ENCODE data around the gene SCAMP1.

SCAMP1 gene

DNA sequence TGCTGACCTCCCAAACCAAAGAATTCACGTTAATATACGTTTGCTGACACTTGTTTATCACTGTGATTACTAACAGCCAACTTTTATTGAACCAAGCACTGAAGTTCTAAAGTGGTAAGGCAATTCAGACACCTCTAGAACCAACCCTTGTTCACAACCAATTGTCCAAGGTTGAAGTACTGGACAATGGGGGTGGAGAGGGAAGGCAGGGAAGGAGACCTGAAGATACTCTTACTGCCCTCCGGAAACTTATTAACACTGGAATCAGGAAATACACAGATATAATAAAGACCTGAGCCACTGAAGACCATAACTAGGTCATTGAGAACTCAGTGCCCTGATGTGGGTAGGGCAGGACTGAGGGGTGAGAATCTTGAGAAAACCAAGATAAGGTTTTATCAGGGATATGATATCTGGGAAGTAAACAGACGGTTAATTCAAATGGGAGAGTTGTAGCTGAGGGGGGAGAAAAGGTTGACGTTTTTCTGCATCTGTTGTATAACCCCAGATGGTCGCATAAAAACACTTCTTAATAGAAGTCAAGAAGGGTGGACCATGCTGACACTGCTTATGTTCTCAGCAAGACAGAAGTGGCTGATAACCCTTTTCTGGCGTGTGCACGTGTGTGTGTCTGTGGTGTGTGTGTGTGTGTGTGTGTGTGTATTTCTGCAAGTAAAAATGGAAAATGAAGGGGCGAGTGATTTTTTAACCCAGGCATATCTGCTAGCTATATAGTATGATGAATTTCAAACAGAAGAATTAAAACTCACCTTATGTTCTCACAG, 162.3 kb downstream of the SCAMP1 start:
- TF ChIP-seq, protein P1, sequence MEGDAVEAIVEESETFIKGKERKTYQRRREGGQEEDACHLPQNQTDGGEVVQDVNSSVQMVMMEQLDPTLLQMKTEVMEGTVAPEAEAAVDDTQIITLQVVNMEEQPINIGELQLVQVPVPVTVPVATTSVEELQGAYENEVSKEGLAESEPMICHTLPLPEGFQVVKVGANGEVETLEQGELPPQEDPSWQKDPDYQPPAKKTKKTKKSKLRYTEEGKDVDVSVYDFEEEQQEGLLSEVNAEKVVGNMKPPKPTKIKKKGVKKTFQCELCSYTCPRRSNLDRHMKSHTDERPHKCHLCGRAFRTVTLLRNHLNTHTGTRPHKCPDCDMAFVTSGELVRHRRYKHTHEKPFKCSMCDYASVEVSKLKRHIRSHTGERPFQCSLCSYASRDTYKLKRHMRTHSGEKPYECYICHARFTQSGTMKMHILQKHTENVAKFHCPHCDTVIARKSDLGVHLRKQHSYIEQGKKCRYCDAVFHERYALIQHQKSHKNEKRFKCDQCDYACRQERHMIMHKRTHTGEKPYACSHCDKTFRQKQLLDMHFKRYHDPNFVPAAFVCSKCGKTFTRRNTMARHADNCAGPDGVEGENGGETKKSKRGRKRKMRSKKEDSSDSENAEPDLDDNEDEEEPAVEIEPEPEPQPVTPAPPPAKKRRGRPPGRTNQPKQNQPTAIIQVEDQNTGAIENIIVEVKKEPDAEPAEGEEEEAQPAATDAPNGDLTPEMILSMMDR (IDR thresholded peaks at IDR 0.05; ENCODE audit: low read depth, low read length, missing control alignments): no peak
- in situ Hi-C loops (cut with HindIII; ENCODE audit: low pct_ligation_motif_present, low sequenced_read_pairs): no loop called here
- Histone ChIP-seq H3K27me3 (replicated peaks) (no peaks in the 10 kb centered on the region), H3K4me3 (ENCODE audit: low read depth, low read length) (no peak overlapping the region), H3K36me3 (replicated peaks) (peaks cover 3% of the 10 kb centered on the region), H3K27ac (peak overlapping the region; percentile 48)
- no peak for DNase-seq

DNA sequence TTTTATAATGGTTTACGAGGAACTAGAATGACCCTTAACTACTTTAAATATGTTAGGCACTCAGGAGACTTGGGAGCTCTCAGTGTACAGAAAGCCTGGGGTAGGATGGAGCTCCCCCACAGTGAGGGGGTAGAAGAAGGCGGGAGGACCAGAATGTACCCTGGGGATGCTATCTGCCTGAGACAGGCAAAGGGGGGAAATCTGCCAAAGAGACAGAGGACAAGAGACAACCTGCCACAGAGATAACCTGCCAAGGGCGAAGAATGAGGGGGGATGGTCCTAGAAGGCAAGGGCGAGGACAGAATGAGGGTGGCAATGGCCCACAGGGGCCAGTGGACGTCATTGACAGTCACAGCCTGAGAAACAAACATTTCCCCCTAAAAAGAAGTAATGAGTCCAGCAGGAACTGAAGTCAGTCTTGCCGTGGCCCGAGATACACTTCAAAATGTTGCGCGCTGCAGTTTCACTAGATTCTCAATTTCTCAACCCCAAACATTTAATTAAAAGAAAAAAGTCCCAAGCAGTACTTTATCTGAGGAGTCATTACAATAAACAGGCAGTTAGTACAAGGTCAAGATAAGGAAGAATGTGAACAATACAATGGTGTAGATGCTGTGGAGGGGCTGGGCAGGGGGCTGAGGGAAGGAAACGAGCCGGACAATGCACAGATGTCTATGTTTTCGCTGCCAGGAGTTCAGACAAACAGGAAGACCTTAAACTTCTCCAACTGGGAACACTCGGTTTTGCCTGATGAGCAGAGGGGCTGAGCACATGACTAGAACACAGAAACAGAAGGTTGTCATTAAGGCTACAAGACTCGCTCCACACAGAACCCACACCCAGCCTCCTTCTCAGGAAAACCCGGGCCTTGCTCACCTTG, 163.1 kb downstream of the SCAMP1 start:
- DNase-seq: no peak
- H3K27ac ChIP-seq: peak overlapping the region; percentile 48
- peaks cover 3% of the 10 kb centered on the region for H3K36me3 ChIP-seq (replicated peaks)
- H3K4me3 ChIP-seq (ENCODE audit: low read depth, low read length): no peak overlapping the region
- no peaks in the 10 kb centered on the region for H3K27me3 ChIP-seq (replicated peaks)
- in situ Hi-C loops (cut with HindIII; ENCODE audit: low pct_ligation_motif_present, low sequenced_read_pairs): no loop called here
- TF ChIP-seq, protein P1 (IDR thresholded peaks at IDR 0.05; ENCODE audit: low read depth, low read length, missing control alignments): no peak

DNA sequence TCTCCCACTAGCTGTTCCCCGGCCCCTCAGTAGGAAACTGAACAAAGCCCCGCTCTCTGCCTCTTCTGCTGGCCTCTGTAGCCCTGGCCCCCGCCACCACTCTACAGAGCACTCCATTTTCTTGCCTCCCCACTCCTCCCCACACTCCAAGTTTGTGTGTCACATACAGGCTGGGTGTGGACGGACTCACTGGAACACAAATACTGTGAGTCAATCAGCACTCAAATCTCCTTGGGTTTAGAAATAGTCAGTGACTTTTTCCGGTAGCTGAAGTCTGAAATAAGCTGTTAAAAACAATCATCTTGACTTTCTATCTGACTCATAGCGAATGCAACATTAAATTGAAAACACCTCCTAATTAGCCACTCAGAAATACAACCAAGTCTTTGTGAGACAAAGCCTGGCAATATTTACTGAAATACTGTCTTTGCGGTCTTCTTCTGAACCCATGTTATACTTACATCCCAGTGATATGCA, 165.7 kb downstream of the SCAMP1 start:
- H3K27ac ChIP-seq: peak overlapping the region; percentile 99
- TF ChIP-seq, protein P1 (IDR thresholded peaks at IDR 0.05; ENCODE audit: low read depth, low read length, missing control alignments): no peak
- H3K36me3 ChIP-seq (replicated peaks): peaks cover 3% of the 10 kb centered on the region
- in situ Hi-C loops (cut with HindIII; ENCODE audit: low pct_ligation_motif_present, low sequenced_read_pairs): loop anchor here (25.0 kb wide), 1 partner anchor 111 kb away; the partner anchor contains the start of gene LHFPL2
- H3K4me3 ChIP-seq (ENCODE audit: low read depth, low read length): no peak overlapping the region
- DNase-seq: peak; percentile 83
- H3K27me3 ChIP-seq (replicated peaks): no peaks in the 10 kb centered on the region

DNA sequence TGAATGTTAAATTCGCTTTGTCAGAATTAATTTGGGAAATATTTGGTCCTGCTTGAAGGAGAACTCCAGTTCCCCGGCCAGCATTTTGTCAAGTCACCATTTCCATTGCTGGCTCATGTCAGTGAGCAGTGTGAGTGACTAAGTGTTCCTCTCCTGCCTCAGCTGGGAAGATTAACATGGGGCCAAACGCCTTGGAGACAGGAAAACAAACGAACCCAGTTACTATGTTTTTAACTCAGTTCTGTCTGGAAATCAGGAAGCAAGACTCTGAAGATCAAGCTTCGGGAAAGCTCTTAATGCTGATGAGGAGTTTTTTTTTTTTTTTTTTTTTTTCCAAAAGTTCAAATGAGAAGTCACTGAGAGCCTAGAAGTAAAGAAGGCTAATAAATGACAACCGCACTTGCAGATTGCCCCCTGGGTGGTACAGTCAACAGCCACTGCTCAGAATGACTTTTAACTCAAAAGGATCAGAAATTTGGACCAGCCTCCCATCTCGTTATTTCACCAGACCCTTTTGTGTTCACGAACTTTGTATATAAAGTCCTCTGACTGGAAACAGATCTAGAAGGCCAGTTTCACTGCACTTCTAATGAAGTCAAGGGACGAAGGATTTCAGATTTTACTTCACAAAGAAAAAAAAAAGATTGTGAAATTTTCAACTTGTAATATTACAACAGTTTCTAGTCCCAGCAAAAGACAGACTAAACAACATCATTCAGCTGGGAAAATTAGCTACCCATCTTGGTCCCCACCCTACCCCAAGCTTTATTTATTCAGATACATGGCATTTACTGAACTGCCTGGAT, 166.8 kb downstream of the SCAMP1 start:
- peak; percentile 98 for DNase-seq
- Histone ChIP-seq H3K27ac (peak overlapping the region; percentile 99), H3K27me3 (replicated peaks) (no peaks in the 10 kb centered on the region), H3K4me3 (ENCODE audit: low read depth, low read length) (no peak overlapping the region), H3K36me3 (replicated peaks) (peaks cover 3% of the 10 kb centered on the region)
- TF ChIP-seq, protein P1 (IDR thresholded peaks at IDR 0.05; ENCODE audit: low read depth, low read length, missing control alignments): no peak
- in situ Hi-C loops (cut with HindIII; ENCODE audit: low pct_ligation_motif_present, low sequenced_read_pairs): loop anchor here (25.0 kb wide), 1 partner anchor 110 kb away; the partner anchor contains the start of gene LHFPL2

GRCh38 chr5:78527925-78528324, 167.5 kb downstream of the SCAMP1 start:
- no peak for DNase-seq
- TF ChIP-seq, protein P1 (IDR thresholded peaks at IDR 0.05; ENCODE audit: low read depth, low read length, missing control alignments): no peak
- Histone ChIP-seq H3K27me3 (replicated peaks) (no peaks in the 10 kb centered on the region), H3K4me3 (ENCODE audit: low read depth, low read length) (no peak overlapping the region), H3K36me3 (replicated peaks) (peaks cover 3% of the 10 kb centered on the region), H3K27ac (peak overlapping the region; percentile 99)
- in situ Hi-C loops (cut with HindIII; ENCODE audit: low pct_ligation_motif_present, low sequenced_read_pairs): loop anchor here (25.0 kb wide), 1 partner anchor 109 kb away; the partner anchor contains the start of gene LHFPL2
